SJCRH30 (cell line): Measurements from ENCODE around the gene SATL1. TPM values are rescaled to one million over a fixed set of nuclear protein-coding genes. Genes with fewer than 3 reads are reported as not detected.

Experiments
- DNase-seq, 2 experiments: peaks; one replicate each; pipeline ENCODE4 v3.0.0-alpha.2; 2015 to 2020
- H3K27ac ChIP-seq: fragments of 250-450 bp; sonication (Bioruptor Pico); 2 replicates; pipeline ENCODE4 v1.5.1; 2020; ENCODE audit warnings: mild to moderate bottlenecking, moderate library complexity
- H3K27me3 ChIP-seq: fragments of 250-450 bp; sonication (Bioruptor Pico); 2 replicates; pipeline ENCODE4 v1.5.1; 2020; ENCODE audit warnings: mild to moderate bottlenecking, moderate library complexity
- H3K36me3 ChIP-seq: fragments of 250-450 bp; sonication (Bioruptor Pico); 2 replicates; pipeline ENCODE4 v1.5.1; 2020; ENCODE audit warnings: mild to moderate bottlenecking, moderate library complexity
- H3K4me1 ChIP-seq: fragments of 250-450 bp; sonication (Bioruptor Pico); 2 replicates; pipeline ENCODE4 v1.5.1; 2020; ENCODE audit warnings: mild to moderate bottlenecking, moderate library complexity
- H3K4me3 ChIP-seq: fragments of 250-450 bp; sonication (Bioruptor Pico); 2 replicates; pipeline ENCODE4 v1.5.1; 2020; ENCODE audit warnings: mild to moderate bottlenecking, moderate library complexity
- H3K9me3 ChIP-seq: fragments of 250-450 bp; sonication (Bioruptor Pico); replicated peaks from 2 replicates; pipeline ENCODE4 v1.5.1; 2020; ENCODE audit warnings: mild to moderate bottlenecking, moderate library complexity
- total RNA-seq: library from RNA; depleted of rRNA; stranded (reverse); fragments of >200 nt; shearing (Covaris generic); gene quantifications from 2 replicates; pipeline ENCODE4 v1.2.3, GENCODE V29; 2014; rRNA removed

The SATL1 gene
- total RNA-seq, 1 experiment from 2014 or later, result 0.57 TPM

DNA sequence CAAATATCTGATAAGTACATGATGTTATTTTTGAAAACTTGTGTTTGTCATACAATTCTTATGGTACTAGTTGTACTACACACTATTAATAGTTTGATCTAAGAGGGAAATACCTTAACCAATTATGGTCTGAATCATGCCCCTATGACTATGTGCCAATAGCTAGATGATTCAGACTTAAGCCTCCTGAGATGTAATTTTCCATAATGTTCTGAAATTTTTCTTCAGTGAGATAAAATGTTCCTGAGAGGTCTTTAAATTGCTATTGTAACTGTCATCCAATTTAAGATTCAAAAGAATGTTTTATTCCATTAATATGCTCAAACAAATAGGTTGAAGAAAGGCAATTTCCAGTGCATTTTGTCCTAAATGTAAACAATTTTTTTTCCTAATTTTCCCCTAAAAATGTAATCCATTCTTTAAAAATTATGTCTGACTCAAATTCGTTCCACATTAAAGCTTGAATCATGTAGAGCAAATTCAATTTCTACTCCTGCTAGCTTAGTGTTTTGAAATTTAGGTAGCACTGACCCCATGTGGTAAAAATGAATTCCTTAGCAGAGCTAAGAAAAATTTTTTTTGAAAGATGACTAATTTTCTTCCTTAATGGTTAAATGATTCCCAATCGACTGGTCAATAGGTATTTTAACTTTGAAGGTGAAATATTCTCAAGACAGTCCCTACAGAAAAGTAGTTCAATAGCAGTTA is 190.8 kb downstream of the SATL1 start:
- DNase-seq, result peak in 1 of 2 experiments; percentile 6
- no peaks in the 10 kb centered on the region for H3K4me1 ChIP-seq
- no peak overlapping the region for H3K4me3 ChIP-seq
- H3K36me3 ChIP-seq, result no peaks in the 10 kb centered on the region
- no peak overlapping the region for H3K27ac ChIP-seq
- H3K27me3 ChIP-seq, result no peaks in the 10 kb centered on the region
- no peaks in the 10 kb centered on the region for H3K9me3 ChIP-seq

DNA sequence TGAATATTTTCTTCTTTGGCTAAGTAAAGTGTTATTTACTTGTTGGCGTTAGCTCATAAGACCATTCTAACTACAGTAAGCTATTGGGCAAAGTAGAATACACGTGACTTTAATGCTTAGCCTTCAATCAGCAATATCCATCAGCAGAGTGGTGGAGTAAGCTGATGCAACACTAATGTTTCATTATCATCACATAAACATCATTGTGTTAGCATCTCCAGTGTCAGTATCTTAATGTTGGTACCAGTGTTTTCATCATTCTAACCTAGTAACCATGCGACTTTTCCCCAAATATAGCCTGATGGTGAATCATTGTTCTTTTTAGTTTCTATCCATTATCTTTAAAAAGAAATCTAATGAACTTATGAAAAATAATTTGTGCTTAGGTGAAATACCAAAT is 191.4 kb downstream of the SATL1 start:
- Histone ChIP-seq H3K36me3 (no peaks in the 10 kb centered on the region), H3K9me3 (no peaks in the 10 kb centered on the region), H3K27ac (no peak overlapping the region), H3K27me3 (no peaks in the 10 kb centered on the region), H3K4me1 (no peaks in the 10 kb centered on the region), H3K4me3 (no peak overlapping the region)
- no peak for DNase-seq

DNA sequence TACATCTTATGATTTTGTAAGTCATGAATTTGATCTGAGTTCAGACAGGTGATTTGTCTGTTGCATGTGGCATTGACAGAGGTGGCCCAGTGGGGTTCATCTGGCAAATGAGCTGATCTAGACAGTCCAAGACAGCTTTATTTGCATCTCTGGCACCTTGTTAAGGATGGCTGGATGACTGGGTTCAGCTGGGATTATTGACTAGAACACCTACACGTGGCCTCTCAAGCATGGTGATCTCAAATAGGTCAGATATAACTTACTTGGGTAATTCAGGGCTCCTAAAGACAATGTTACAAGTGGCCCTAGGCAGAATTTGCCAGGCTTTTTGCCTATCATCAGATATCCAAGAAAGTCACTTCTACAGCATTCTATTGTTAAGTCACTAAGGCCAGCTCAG is 192.0 kb downstream of the SATL1 start:
- H3K27me3 ChIP-seq, result no peaks in the 10 kb centered on the region
- no peak overlapping the region for H3K27ac ChIP-seq
- H3K36me3 ChIP-seq, result no peaks in the 10 kb centered on the region
- no peak for DNase-seq
- no peaks in the 10 kb centered on the region for H3K4me1 ChIP-seq
- H3K4me3 ChIP-seq, result no peak overlapping the region
- H3K9me3 ChIP-seq, result no peaks in the 10 kb centered on the region

Other genes with a start within 250 kb of the SATL1 start
- 14.9 and 19.1 TPM in 2 replicates for gene APOOL, start 239.9 kb downstream of the SATL1 start, total RNA-seq
- gene ZNF711, start 212 bp upstream of the SATL1 start, total RNA-seq, result 28.8 and 32.7 TPM in 2 replicates
- 6.5 and 6.6 TPM in 2 replicates for gene POF1B, start 135.9 kb upstream of the SATL1 start, total RNA-seq